ENCODE measurements around the gene GRIK4.

DNA sequence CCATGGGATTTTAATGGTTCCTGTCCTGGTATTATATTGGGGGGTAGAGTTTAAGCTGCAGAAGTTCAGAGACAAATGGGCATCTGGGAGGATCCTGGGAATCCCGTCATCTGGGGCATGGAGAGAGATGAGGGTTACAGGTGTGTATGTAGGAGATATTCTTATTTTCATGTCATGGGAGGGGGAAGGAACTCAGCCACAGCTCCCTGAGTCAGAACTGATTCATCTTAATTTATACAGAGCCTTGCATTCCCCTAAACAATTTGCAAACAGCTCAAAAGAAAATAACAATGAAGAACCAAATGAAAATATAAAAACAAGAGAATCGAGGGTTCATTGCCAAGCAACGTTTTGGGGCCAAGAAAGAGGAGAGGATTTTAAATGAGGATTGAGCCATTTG is 356.4 kb downstream of the GRIK4 start:
- TF ChIP-seq, protein P1, sequence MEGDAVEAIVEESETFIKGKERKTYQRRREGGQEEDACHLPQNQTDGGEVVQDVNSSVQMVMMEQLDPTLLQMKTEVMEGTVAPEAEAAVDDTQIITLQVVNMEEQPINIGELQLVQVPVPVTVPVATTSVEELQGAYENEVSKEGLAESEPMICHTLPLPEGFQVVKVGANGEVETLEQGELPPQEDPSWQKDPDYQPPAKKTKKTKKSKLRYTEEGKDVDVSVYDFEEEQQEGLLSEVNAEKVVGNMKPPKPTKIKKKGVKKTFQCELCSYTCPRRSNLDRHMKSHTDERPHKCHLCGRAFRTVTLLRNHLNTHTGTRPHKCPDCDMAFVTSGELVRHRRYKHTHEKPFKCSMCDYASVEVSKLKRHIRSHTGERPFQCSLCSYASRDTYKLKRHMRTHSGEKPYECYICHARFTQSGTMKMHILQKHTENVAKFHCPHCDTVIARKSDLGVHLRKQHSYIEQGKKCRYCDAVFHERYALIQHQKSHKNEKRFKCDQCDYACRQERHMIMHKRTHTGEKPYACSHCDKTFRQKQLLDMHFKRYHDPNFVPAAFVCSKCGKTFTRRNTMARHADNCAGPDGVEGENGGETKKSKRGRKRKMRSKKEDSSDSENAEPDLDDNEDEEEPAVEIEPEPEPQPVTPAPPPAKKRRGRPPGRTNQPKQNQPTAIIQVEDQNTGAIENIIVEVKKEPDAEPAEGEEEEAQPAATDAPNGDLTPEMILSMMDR (IDR thresholded peaks at IDR 0.05): no peak
- TF ChIP-seq POLR2AphosphoS5 (IDR thresholded peaks at IDR 0.05) (no peak), POLR2A (IDR thresholded peaks at IDR 0.05) (no peak)
